Osteoblast (primary cell): ENCODE results near the gene LHX4. TPM values are rescaled to one million over a fixed set of nuclear protein-coding genes. Genes with fewer than 3 reads are reported as not detected.

Experiments used
- DNase-seq: peaks from one replicate; pipeline ENCODE4 v3.0.0; 2011; ENCODE audit warnings: low spot score, mixed read lengths; ENCODE audit not compliant: insufficient read length; ENCODE audit errors: missing footprints
- H2AFZ ChIP-seq: 2 replicates; pipeline ENCODE4 v1.6.0; 2011; ENCODE audit warnings: mild to moderate bottlenecking, low read length
- H3K27ac ChIP-seq: 2 replicates; pipeline ENCODE4 v1.5.1; 2011; ENCODE audit warnings: mild to moderate bottlenecking, low read depth, low read length, moderate library complexity
- H3K27me3 ChIP-seq: 2 replicates; pipeline ENCODE4 v1.6.0; 2012; ENCODE audit warnings: mild to moderate bottlenecking, control low read depth, inconsistent platforms, low read length, moderate library complexity; ENCODE audit not compliant: insufficient read depth
- H3K36me3 ChIP-seq: 2 replicates; pipeline ENCODE4 v1.5.1; 2011; ENCODE audit warnings: mild to moderate bottlenecking, low read length, control low read depth, moderate library complexity; ENCODE audit not compliant: insufficient read depth
- H3K4me1 ChIP-seq: 2 replicates; pipeline ENCODE4 v1.5.1; 2011; ENCODE audit warnings: mild to moderate bottlenecking, low read length, control low read depth, moderate library complexity; ENCODE audit not compliant: insufficient read depth
- H3K4me2 ChIP-seq: 2 replicates; pipeline ENCODE4 v1.6.0; 2011; ENCODE audit warnings: mild to moderate bottlenecking, low read length; ENCODE audit not compliant: insufficient read depth
- H3K4me3 ChIP-seq: fragments of 200-600 bp; sonication (generic); 3 replicates; pipeline ENCODE4 v1.5.1; 2012; ENCODE audit warnings: mild to moderate bottlenecking, low read length, inconsistent platforms; ENCODE audit not compliant: insufficient read depth
- H3K79me2 ChIP-seq: 2 replicates; pipeline ENCODE4 v1.6.0; 2012; ENCODE audit warnings: mild to moderate bottlenecking, low read length, control low read depth, inconsistent platforms; ENCODE audit not compliant: insufficient read depth
- H3K9me3 ChIP-seq: 2 replicates; pipeline ENCODE4 v1.5.1; 2011; ENCODE audit warnings: low read depth, low read length, control low read depth
- H4K20me1 ChIP-seq: 2 replicates; pipeline ENCODE4 v1.6.0; 2012; ENCODE audit warnings: mild to moderate bottlenecking, low read length, control low read depth; ENCODE audit not compliant: insufficient read depth
- total RNA-seq: library from RNA; depleted of rRNA; stranded (reverse); fragments of >200 nt; gene quantifications from 2 replicates; pipeline ENCODE4 v1.2.3, GENCODE V29; 2012
- TF ChIP-seq, protein P1 (sequence below): IDR thresholded peaks from 2 replicates; pipeline ENCODE4 v1.5.1; 2011; ENCODE audit warnings: mild to moderate bottlenecking, low read depth, low read length, moderate library complexity; ENCODE audit errors: extremely low read depth

LHX4 gene
- total RNA-seq, 1 donor = not detected

- Histone ChIP-seq H3K9me3 (no peaks in the 10 kb centered on the region), H3K36me3 (no peaks in the 10 kb centered on the region), H3K79me2 (no peaks in the 10 kb centered on the region), H3K27me3 (peaks cover 33% of the 10 kb centered on the region), H3K4me3 (no peak overlapping the region), H4K20me1 (peaks cover 3% of the 10 kb centered on the region), H3K4me2 (no peak overlapping the region), H2AFZ (no peak overlapping the region), H3K27ac (no peak overlapping the region), H3K4me1 (no peaks in the 10 kb centered on the region)
- TF ChIP-seq, protein P1, sequence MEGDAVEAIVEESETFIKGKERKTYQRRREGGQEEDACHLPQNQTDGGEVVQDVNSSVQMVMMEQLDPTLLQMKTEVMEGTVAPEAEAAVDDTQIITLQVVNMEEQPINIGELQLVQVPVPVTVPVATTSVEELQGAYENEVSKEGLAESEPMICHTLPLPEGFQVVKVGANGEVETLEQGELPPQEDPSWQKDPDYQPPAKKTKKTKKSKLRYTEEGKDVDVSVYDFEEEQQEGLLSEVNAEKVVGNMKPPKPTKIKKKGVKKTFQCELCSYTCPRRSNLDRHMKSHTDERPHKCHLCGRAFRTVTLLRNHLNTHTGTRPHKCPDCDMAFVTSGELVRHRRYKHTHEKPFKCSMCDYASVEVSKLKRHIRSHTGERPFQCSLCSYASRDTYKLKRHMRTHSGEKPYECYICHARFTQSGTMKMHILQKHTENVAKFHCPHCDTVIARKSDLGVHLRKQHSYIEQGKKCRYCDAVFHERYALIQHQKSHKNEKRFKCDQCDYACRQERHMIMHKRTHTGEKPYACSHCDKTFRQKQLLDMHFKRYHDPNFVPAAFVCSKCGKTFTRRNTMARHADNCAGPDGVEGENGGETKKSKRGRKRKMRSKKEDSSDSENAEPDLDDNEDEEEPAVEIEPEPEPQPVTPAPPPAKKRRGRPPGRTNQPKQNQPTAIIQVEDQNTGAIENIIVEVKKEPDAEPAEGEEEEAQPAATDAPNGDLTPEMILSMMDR = no peak
- DNase-seq = peak; percentile 80
These were observed 23.8 kb downstream of the LHX4 start for GRCh38 chr1:180253585-180254495.

GRCh38 chr1:180254496-180254819 lies 24.4 kb downstream of the LHX4 start:
- no peak overlapping the region for H3K27ac ChIP-seq
- TF ChIP-seq, protein P1 = no peak

GRCh38 chr1:180254854-180255253 lies 24.8 kb downstream of the LHX4 start:
- Histone ChIP-seq H3K79me2 (no peaks in the 10 kb centered on the region), H3K4me2 (no peak overlapping the region), H2AFZ (no peak overlapping the region), H3K36me3 (no peaks in the 10 kb centered on the region), H3K4me3 (no peak overlapping the region), H3K4me1 (no peaks in the 10 kb centered on the region), H3K27ac (no peak overlapping the region), H4K20me1 (no peaks in the 10 kb centered on the region), H3K27me3 (peaks cover 32% of the 10 kb centered on the region), H3K9me3 (no peaks in the 10 kb centered on the region)
- peak; percentile 61 for DNase-seq
- TF ChIP-seq, protein P1 = no peak

More at GRCh38 chr1:180254496-180254819, 24.4 kb downstream of the LHX4 start:
- H3K79me2 ChIP-seq = no peaks in the 10 kb centered on the region
- no peaks in the 10 kb centered on the region for H3K9me3 ChIP-seq
- no peaks in the 10 kb centered on the region for H4K20me1 ChIP-seq
- H2AFZ ChIP-seq = no peak overlapping the region
- H3K36me3 ChIP-seq = no peaks in the 10 kb centered on the region
- no peaks in the 10 kb centered on the region for H3K4me1 ChIP-seq
- DNase-seq = peak; percentile 79
- peaks cover 36% of the 10 kb centered on the region for H3K27me3 ChIP-seq
- H3K4me3 ChIP-seq = no peak overlapping the region
- no peak overlapping the region for H3K4me2 ChIP-seq

DNA sequence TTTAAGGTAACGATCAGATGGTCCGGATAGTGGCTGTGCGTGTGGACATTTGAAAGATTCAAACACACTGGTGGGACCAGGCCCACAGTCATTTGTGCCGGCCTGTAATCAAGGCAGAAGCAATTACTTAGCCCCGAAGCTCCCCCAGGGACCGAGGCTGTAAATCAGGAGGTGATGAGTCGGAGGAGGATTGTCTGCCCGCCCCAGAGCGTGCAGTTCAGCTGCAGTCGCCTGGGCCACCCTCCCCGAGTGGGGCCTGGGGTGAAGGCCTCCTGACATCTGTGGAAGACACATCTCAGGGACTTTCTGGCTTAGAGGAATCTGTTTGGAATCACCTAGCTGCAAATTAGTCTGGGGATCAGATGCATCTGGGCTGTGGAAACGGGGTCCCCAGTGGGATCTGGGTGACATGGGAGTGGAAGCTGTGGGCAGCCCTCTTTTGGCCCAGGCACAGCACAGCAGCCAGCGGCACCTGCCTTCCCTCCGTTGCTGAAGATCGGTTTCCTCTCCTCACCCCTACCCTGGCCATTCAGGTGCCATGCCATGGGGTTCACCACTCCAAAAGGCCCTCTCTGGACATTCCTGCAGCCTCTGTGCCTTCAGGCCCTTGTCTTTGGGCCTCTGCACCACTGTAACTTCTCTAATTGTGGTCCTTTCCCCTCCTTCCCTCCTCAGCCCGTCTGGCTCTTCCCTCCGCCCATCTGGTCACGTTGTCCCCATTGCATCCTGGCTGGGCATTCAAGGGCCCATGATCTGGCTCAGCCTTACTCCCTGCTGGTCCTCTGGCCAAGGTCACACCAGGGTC lies 25.7 kb downstream of the LHX4 start:
- Histone ChIP-seq H2AFZ (no peak overlapping the region), H4K20me1 (no peaks in the 10 kb centered on the region), H3K79me2 (no peaks in the 10 kb centered on the region), H3K4me3 (no peak overlapping the region), H3K4me1 (no peaks in the 10 kb centered on the region), H3K27me3 (peaks cover 41% of the 10 kb centered on the region), H3K27ac (no peak overlapping the region), H3K4me2 (no peak overlapping the region), H3K9me3 (no peaks in the 10 kb centered on the region), H3K36me3 (no peaks in the 10 kb centered on the region)
- TF ChIP-seq, protein P1 = no peak
- DNase-seq = peak; percentile 68
